Stimulated activated CD8-positive, alpha-beta memory T cell treated with anti-CD3 and anti-CD28 coated beads, Interleukin-7, amount 100 ng/mL, for 1 hour (primary cell): Measurements from ENCODE around the gene MRPS35.
"Not testable (repeated sequence)": the region's sequence is repeated elsewhere in the genome, so short reads cannot be mapped to it uniquely, and the experiment has no call there.

Experiments used
- DNase-seq, 2 donors: peaks; one replicate each; pipeline ENCODE4 v3.0.0-alpha.2; 2020; ENCODE audit warnings: low read depth in 2 of 2

MRPS35 gene

DNA sequence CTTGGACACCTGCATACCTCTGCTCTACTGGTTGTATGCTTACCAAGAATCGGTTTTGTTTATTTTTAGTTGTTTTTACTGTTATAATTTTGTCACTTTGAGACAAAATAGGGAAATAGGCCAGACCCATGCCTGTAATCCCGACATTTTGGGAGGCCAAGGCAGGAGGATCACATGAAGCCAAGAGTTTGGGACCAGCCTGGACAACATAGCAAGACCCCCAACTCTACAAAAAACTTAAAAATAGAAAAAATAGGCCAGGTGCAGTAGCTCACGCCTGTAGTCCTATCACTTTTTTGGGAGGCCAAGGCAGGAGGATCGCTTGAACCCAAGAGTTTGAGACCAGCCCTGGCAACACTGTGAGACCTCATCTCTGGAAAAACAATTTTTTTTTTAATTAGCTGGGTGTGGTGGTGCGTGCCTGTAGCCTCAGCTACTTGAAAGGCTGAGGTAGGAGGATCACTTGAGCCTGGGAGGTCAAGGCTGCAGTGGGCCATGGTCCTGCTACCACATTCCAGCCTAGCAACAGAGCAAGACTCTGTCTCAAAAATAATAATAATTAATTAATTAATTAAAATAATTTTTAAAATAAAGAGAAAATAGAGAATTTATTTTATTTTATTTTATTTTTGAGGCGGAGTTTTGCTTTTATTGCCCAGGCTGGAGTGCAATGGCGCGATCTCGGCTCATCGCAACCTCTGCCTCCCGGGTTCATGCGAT is 1.3 kb upstream of the MRPS35 start:
- DNase-seq: no peak

GRCh38 chr12:27709932-27710591 is 570 bp upstream of the MRPS35 start:
- no peak for DNase-seq

- no peak for DNase-seq
Measured at GRCh38 chr12:27711317-27711682, 668 bp downstream of the MRPS35 start.

- no peak for DNase-seq
Measured at GRCh38 chr12:27711967-27712366, 1.3 kb downstream of the MRPS35 start.

DNA sequence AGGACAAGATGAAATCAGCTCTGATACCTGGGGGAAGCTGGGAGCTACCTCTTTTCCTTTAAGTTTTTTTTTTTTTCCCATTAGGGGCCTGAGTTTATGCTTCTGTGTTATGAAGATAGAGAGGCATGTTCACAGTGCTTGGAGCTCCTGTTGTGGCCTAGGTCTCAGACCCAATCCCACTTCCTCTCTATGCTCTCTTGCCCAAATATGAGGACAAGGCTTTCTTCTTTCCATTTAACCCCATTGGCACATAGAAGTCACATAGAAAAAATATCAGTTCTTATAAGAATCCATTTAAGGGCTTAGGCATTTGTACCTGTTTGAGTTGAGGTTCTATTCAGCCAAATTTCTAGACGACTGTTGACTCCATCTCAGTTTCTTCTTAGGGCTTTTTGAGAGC is 12.6 kb downstream of the MRPS35 start:
- DNase-seq: no peak

DNA sequence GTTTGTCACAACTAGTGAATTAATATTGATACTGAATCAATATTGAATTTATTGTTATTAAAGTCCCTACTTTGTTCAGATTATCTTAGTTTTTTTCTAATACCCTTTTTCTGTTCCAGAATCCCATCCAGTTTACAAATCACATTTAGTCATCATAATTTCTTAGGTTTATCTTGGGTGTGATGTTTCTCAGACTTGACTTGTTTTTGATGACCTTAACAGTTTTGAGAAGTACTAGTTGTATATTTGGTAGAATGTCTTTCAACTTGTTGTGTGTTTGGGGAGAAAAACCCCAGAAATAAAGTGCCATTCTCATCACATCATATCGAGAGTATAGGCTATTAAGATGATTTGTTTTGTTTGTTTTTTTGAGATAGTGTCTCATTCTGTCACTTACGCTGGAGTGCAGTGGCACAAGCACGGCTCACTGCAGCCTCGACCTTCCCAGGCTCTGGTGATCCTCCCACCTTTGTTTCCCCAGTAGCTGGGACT is 19.5 kb downstream of the MRPS35 start:
- no peak for DNase-seq

GRCh38 chr12:27732281-27732680 is 21.6 kb downstream of the MRPS35 start:
- DNase-seq: no peak

- DNase-seq: no peak
Measured at GRCh38 chr12:27733052-27733656, 22.5 kb downstream of the MRPS35 start.

- DNase-seq: no peak
Measured at GRCh38 chr12:27733791-27734190, 23.2 kb downstream of the MRPS35 start.

- not testable (repeated sequence) for DNase-seq
Measured at GRCh38 chr12:27734321-27734720, 23.7 kb downstream of the MRPS35 start.

GRCh38 chr12:27743601-27744000 is 33.0 kb downstream of the MRPS35 start:
- DNase-seq: no peak

DNA sequence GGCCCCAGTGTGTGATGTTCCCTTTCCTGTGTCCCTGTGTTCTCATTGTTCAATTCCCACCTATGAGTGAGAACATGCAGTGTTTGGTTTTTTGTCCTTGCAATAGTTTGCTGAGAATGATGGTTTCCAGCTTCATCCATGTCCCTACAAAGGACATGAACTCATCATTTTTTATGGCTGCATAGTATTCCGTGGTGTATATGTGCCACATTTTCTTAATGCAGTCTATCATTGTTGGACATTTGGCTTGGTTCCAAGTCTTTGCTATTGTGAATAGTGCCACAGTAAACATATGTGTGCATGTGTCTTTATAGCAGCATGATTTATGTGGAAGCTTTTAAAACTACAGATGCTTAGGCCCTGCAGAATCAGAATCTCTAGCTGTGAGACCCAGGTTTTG is 35.1 kb downstream of the MRPS35 start:
- DNase-seq: not testable (repeated sequence)

GRCh38 chr12:27747111-27747820 is 36.6 kb downstream of the MRPS35 start:
- no peak for DNase-seq

DNA sequence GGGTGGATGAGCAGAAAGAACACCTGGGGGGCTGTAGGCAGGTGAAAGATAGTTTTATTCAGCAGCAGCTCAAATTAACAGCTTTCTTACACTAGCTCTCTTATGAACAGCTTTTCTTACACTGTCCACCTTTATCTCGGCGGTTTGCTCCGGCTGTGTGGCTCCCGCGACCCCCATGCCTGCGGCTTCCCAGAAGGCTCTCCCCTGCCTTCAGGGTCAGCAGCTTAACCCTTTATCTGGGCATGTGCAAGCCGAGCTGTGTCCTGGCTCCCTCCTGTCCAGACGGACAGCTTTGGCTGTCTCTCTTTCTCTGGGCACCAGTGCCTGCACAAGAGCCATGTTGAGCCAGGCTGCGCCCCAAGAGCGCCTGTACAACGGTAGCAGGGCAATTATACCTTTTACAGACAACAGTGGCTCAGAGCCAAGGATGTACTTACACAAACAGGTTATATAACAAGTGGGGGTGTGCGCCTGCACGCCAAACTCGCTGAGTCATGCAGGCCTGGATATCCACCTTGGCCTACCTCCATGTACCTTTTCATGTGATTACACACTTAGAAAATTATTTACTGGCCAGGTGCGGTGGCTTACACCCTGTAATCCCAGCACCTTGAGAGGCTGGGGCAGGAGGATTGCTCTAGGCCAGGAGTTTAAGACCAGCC is 40.9 kb downstream of the MRPS35 start:
- DNase-seq: no peak

GRCh38 chr12:27754795-27755194 is 44.2 kb downstream of the MRPS35 start:
- DNase-seq: no peak

DNA sequence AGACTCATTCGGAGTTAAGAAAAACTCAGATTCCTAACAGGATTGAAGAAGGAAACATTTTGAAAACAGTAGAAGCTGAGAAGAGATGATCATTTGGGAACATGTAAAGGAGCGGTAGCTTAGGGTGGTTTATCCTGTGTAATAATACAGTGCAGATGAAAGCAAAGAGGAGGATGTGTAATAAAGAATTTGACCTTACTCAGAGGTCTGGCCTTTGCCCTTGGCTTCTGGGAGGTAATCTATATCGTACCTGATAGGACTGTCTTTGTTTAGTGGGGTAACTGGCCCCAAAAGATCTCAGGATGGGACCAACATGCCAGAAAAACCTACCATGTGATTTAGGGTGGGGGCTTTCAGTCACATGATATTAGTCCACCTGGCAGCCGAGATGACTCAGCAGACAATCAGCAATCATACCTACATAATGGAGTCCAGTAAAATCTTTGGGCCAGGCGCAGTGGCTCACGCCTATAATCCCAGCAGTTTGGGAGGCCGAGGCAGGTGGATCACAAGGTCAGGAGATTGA is 46.1 kb downstream of the MRPS35 start:
- no peak for DNase-seq

DNA sequence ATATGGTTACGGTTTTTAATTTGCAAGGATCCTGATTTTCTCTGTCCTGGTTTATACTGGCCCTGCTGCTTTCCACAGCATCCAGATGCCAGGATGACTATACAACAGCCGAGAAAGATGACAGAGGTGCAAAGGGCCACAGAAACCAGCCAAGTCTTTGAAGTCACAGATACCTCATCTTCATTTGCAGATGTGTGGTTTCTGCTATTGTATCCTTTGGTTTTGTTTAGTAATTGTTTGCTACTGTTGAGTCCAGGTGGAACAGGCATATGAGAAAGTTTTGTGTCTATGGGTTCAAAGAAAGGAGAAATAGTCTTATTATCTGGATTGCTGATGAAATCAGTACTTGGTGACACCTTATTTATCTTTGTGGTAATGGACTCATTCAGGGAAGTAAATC is 52.1 kb downstream of the MRPS35 start:
- no peak for DNase-seq

GRCh38 chr12:27766587-27766986 is 56.0 kb downstream of the MRPS35 start:
- no peak for DNase-seq

DNA sequence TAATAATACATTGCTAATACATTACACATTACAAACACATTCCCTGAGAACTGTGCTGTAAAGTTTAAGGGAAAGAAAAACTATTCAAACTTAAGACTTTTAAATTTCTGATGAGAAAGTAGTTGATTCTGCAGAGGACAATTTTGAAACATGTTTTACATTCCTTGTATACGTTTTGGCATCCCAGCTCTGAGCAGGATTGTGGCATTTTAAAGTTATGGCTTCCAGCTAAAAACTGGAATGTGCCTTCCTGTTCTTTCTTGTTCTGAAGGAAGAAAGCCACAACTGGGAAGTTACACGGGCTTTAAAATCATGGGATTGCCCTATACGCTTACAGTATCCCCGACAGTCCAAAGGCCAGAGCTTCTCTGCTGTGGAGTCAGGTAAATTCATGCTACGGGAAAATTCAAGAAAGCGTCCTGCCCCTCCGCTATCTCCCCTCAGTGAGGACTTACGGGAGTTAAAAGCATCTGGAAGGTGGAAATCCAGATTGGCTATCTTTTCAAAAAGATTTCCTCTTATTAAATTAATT is 58.6 kb downstream of the MRPS35 start:
- DNase-seq: no peak

- DNase-seq: no peak
Measured at GRCh38 chr12:27771481-27772327, 61.1 kb downstream of the MRPS35 start.
